ENCODE data around the gene HIF1A.

GRCh38 chr14:61661471-61662400 lies 33.6 kb upstream of the HIF1A start:
- TF ChIP-seq HOMEZ (CRISPR knock-in tag; IDR thresholded peaks at IDR 0.05; ENCODE audit: low read depth) (no peak), ZNF557 (CRISPR knock-in tag; IDR thresholded peaks at IDR 0.05) (no peak), KDM3A (CRISPR knock-in tag; IDR thresholded peaks at IDR 0.05; ENCODE audit: low read depth) (no peak), HDAC6 (IDR thresholded peaks at IDR 0.05; ENCODE audit: low read depth, low read length) (no peak), ZNF275 (CRISPR knock-in tag; IDR thresholded peaks at IDR 0.05; ENCODE audit: borderline replicate concordance) (no peak), BCL6 (CRISPR knock-in tag; IDR thresholded peaks at IDR 0.05) (no peak), RAD21 (CRISPR knock-in tag; IDR thresholded peaks at IDR 0.05) (no peak), NFE2L2 (IDR thresholded peaks at IDR 0.05; ENCODE audit: low read length) (no peak)

Measured in HepG2 (cell line).